Suprapubic skin (tissue), 4 donors: ENCODE results near the gene CENPE. TPM values are rescaled to one million over a fixed set of nuclear protein-coding genes. Genes with fewer than 3 reads are reported as not detected.

Experiments used
- DNase-seq, 2 donors: peaks; one replicate each; pipeline ENCODE4 v3.0.0-alpha.2; 2019; ENCODE audit warnings: low spot score in 2 of 2
- H3K27ac ChIP-seq: fragments of 200-600 bp; sonication (generic); one replicate; pipeline ENCODE4 v1.5.1; 2019
- H3K27me3 ChIP-seq: fragments of 200-600 bp; sonication (generic); one replicate; pipeline ENCODE4 v1.5.1; 2019
- H3K36me3 ChIP-seq: fragments of 200-600 bp; sonication (generic); one replicate; pipeline ENCODE4 v1.5.1; 2019
- H3K4me1 ChIP-seq: fragments of 200-600 bp; sonication (generic); one replicate; pipeline ENCODE4 v1.5.1; 2019
- H3K4me3 ChIP-seq: fragments of 200-600 bp; sonication (generic); one replicate; pipeline ENCODE4 v1.5.1; 2019; ENCODE audit warnings: mild to moderate bottlenecking
- H3K9me3 ChIP-seq: fragments of 200-600 bp; sonication (generic); one replicate; pipeline ENCODE4 v1.5.1; 2019
- EP300 ChIP-seq: sonication (generic); formaldehyde crosslinking; IDR thresholded peaks from one replicate; pipeline ENCODE4 v1.6.1; 2017; ENCODE audit warnings: antibody characterized with exemption
- POLR2A ChIP-seq, 2 donors: fragments of 450-650 bp; IDR thresholded peaks; one replicate each; pipeline ENCODE4 v1.6.1; 2017; ENCODE audit warnings: antibody characterized with exemption in 2 of 2, mild to moderate bottlenecking in 2 of 2, moderate library complexity in 2 of 2
- POLR2AphosphoS5 ChIP-seq, 3 donors: sonication (generic); formaldehyde crosslinking; IDR thresholded peaks; one replicate each; pipeline ENCODE4 v1.6.1; 2017; ENCODE audit warnings: antibody characterized with exemption in 3 of 3
- WGBS: methylation state at CpG from one replicate; pipeline ENCODE4 v1.1.5; 2018; 5-methylcytosine and 5-hydroxymethylcytosine counted together
- total RNA-seq, 4 donors: library from RNA; depleted of rRNA; stranded (reverse); fragments of >200 nt; gene quantifications; one replicate each; pipeline ENCODE4 v1.1.0, GENCODE V29; 2016
- TF ChIP-seq, protein P1 (sequence below), 2 donors: fragments of 200-600 bp in 1 of 2; fragments of 450-650 bp in 1 of 2; sonication (generic) in 1 of 2; IDR thresholded peaks; one replicate each; pipeline ENCODE4 v1.5.1; 2016 to 2019; ENCODE audit warnings: antibody characterized with exemption in 2 of 2, mild to moderate bottlenecking in 1 of 2, moderate library complexity in 1 of 2

Gene CENPE
- total RNA-seq, 4 donors from 2014 or later, result 2.0 to 5.3 (median 3.3) TPM

- Histone ChIP-seq H3K27ac (peak overlapping the region; percentile 74), H3K4me3 (peak overlapping the region; percentile 54), H3K9me3 (no peaks in the 10 kb centered on the region), H3K27me3 (no peaks in the 10 kb centered on the region), H3K4me1 (peaks cover 19% of the 10 kb centered on the region), H3K36me3 (no peaks in the 10 kb centered on the region)
- 6% methylated on average over 4 of the region's 4 CpGs for WGBS
- no peak for DNase-seq
- no peak for TF ChIP-seq POLR2AphosphoS5 (IDR thresholded peaks at IDR 0.05)
- no peak for TF ChIP-seq POLR2A (IDR thresholded peaks at IDR 0.05)
- no peak for TF ChIP-seq EP300
- TF ChIP-seq, protein P1, sequence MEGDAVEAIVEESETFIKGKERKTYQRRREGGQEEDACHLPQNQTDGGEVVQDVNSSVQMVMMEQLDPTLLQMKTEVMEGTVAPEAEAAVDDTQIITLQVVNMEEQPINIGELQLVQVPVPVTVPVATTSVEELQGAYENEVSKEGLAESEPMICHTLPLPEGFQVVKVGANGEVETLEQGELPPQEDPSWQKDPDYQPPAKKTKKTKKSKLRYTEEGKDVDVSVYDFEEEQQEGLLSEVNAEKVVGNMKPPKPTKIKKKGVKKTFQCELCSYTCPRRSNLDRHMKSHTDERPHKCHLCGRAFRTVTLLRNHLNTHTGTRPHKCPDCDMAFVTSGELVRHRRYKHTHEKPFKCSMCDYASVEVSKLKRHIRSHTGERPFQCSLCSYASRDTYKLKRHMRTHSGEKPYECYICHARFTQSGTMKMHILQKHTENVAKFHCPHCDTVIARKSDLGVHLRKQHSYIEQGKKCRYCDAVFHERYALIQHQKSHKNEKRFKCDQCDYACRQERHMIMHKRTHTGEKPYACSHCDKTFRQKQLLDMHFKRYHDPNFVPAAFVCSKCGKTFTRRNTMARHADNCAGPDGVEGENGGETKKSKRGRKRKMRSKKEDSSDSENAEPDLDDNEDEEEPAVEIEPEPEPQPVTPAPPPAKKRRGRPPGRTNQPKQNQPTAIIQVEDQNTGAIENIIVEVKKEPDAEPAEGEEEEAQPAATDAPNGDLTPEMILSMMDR (IDR thresholded peaks at IDR 0.05), result no peak
Observed at GRCh38 chr4:103098756-103099440, 99.2 kb downstream of the CENPE start.

DNA sequence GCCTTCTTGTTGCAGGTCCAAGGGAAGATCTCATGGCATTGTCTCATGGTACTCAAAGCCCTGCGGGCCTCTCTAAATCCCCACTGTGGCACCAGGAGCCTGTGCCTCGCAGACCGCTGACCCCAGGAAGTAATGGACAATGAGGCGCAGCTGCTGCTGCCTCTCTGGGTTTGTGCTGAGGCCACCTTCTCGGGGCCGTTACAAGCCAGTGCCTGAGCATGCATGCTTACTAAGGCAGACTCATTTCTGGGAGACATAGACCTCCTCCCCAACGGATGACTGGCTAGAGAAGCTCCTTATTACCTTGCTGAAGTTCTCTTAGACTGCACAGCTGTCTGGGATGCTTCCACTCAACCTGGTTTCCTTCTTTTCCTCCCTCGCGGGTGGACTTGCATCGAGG lies 99.8 kb downstream of the CENPE start:
- Histone ChIP-seq H3K27ac (no peak overlapping the region), H3K4me3 (peak overlapping the region; percentile 54), H3K36me3 (no peaks in the 10 kb centered on the region), H3K27me3 (no peaks in the 10 kb centered on the region), H3K9me3 (no peaks in the 10 kb centered on the region), H3K4me1 (peaks cover 19% of the 10 kb centered on the region)
- DNase-seq, result no peak
- no peak for TF ChIP-seq POLR2AphosphoS5 (IDR thresholded peaks at IDR 0.05)
- no peak for TF ChIP-seq EP300
- no peak for TF ChIP-seq POLR2A (IDR thresholded peaks at IDR 0.05)
- TF ChIP-seq, protein P1 (IDR thresholded peaks at IDR 0.05), result no peak
- 67% methylated on average over 8 of the region's 10 CpGs for WGBS

- H3K4me3 ChIP-seq, result no peak overlapping the region
- no peaks in the 10 kb centered on the region for H3K36me3 ChIP-seq
- 86% methylated on average over 2 of the region's 2 CpGs for WGBS
- peaks cover 19% of the 10 kb centered on the region for H3K4me1 ChIP-seq
- no peaks in the 10 kb centered on the region for H3K27me3 ChIP-seq
- TF ChIP-seq, protein P1 (IDR thresholded peaks at IDR 0.05), result no peak
- TF ChIP-seq EP300, result no peak
- TF ChIP-seq POLR2AphosphoS5 (IDR thresholded peaks at IDR 0.05), result no peak
- TF ChIP-seq POLR2A (IDR thresholded peaks at IDR 0.05), result no peak
- H3K9me3 ChIP-seq, result no peaks in the 10 kb centered on the region
- no peak overlapping the region for H3K27ac ChIP-seq
- DNase-seq, result no peak
Observed at GRCh38 chr4:103097112-103097511, 101.0 kb downstream of the CENPE start.

- 76% methylated on average over 3 of the region's 3 CpGs for WGBS
- no peak for DNase-seq
- Histone ChIP-seq H3K27ac (no peak overlapping the region), H3K27me3 (no peaks in the 10 kb centered on the region), H3K4me1 (peaks cover 19% of the 10 kb centered on the region), H3K4me3 (no peak overlapping the region), H3K36me3 (peaks cover 10% of the 10 kb centered on the region), H3K9me3 (no peaks in the 10 kb centered on the region)
- TF ChIP-seq POLR2AphosphoS5 (IDR thresholded peaks at IDR 0.05) (no peak), EP300 (no peak), POLR2A (IDR thresholded peaks at IDR 0.05) (no peak)
- TF ChIP-seq, protein P1 (IDR thresholded peaks at IDR 0.05), result no peak
Observed at GRCh38 chr4:103095080-103095479, 103.1 kb downstream of the CENPE start.

GRCh38 chr4:103092245-103092644 lies 105.9 kb downstream of the CENPE start:
- H3K27me3 ChIP-seq, result no peaks in the 10 kb centered on the region
- no peak overlapping the region for H3K27ac ChIP-seq
- H3K9me3 ChIP-seq, result no peaks in the 10 kb centered on the region
- DNase-seq, result no peak
- TF ChIP-seq, protein P1 (IDR thresholded peaks at IDR 0.05), result no peak
- TF ChIP-seq EP300 (no peak), POLR2A (IDR thresholded peaks at IDR 0.05) (no peak), POLR2AphosphoS5 (IDR thresholded peaks at IDR 0.05) (no peak)
- H3K36me3 ChIP-seq, result peaks cover 38% of the 10 kb centered on the region
- no peak overlapping the region for H3K4me3 ChIP-seq
- H3K4me1 ChIP-seq, result peaks cover 3% of the 10 kb centered on the region
